Measurements from ENCODE around the gene PLCB4. TPM values are rescaled to one million over a fixed set of nuclear protein-coding genes. Genes with fewer than 3 reads are reported as not detected.

PLCB4 gene
- total RNA-seq, 1 donor, result 3.5 TPM

DNA sequence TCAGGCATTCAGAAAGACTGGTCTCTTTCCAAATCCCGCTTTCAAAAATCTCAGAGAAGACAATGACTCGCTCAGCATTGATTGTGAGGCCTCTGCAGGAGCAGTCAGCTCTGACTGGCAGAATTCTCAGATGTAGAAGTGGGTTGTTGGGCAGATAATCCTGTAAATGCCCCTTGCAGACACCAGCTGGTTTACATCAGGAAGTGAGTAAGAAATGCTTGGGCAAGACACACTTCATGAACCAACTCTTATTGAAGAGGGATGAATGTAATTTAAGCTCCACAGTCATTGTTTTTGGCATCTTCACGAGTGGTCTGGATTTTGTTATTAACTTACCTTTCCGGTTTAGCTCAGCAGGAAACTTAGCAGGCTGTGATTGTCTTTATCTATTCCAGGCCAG lies 166.6 kb downstream of the PLCB4 start:
- peak; percentile 33 for DNase-seq (ENCODE audit: low read depth)
- H3K4me3 ChIP-seq (ENCODE audit: low read depth, low read length), result no peak overlapping the region
- TF ChIP-seq, protein P1, sequence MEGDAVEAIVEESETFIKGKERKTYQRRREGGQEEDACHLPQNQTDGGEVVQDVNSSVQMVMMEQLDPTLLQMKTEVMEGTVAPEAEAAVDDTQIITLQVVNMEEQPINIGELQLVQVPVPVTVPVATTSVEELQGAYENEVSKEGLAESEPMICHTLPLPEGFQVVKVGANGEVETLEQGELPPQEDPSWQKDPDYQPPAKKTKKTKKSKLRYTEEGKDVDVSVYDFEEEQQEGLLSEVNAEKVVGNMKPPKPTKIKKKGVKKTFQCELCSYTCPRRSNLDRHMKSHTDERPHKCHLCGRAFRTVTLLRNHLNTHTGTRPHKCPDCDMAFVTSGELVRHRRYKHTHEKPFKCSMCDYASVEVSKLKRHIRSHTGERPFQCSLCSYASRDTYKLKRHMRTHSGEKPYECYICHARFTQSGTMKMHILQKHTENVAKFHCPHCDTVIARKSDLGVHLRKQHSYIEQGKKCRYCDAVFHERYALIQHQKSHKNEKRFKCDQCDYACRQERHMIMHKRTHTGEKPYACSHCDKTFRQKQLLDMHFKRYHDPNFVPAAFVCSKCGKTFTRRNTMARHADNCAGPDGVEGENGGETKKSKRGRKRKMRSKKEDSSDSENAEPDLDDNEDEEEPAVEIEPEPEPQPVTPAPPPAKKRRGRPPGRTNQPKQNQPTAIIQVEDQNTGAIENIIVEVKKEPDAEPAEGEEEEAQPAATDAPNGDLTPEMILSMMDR (IDR thresholded peaks at IDR 0.05; ENCODE audit: insufficient read depth, low read depth, low read length), result no peak

- TF ChIP-seq, protein P1 (IDR thresholded peaks at IDR 0.05; ENCODE audit: insufficient read depth, low read depth, low read length), result no peak
- no peak overlapping the region for H3K4me3 ChIP-seq (ENCODE audit: low read depth, low read length)
- no peak for DNase-seq (ENCODE audit: low read depth)
These were observed 167.6 kb downstream of the PLCB4 start for GRCh38 chr20:9236458-9236857.

DNA sequence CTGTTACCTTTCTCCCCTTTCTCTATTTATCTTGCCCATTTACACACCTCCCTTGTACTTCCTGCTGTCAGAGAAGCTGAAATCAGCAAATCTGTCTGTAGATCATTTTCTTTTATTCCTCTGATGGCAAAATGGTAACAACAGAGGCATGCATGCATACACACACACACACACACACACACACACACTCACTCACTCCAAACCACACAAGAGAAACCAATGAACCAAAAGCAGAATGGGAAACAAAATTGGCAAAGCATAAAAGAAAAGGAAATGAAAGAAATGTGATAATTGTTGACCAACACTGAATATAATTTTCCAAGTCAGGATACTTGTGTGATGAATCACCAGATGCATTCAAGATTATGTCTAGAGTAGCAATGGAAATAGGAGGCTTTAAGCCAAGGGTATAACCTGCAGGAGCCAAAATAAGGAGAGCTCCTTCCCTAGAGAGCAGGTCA lies 172.4 kb downstream of the PLCB4 start:
- H3K4me3 ChIP-seq (ENCODE audit: low read depth, low read length), result no peak overlapping the region
- DNase-seq (ENCODE audit: low read depth), result peak; percentile 51
- TF ChIP-seq, protein P1 (IDR thresholded peaks at IDR 0.05; ENCODE audit: insufficient read depth, low read depth, low read length), result no peak

DNA sequence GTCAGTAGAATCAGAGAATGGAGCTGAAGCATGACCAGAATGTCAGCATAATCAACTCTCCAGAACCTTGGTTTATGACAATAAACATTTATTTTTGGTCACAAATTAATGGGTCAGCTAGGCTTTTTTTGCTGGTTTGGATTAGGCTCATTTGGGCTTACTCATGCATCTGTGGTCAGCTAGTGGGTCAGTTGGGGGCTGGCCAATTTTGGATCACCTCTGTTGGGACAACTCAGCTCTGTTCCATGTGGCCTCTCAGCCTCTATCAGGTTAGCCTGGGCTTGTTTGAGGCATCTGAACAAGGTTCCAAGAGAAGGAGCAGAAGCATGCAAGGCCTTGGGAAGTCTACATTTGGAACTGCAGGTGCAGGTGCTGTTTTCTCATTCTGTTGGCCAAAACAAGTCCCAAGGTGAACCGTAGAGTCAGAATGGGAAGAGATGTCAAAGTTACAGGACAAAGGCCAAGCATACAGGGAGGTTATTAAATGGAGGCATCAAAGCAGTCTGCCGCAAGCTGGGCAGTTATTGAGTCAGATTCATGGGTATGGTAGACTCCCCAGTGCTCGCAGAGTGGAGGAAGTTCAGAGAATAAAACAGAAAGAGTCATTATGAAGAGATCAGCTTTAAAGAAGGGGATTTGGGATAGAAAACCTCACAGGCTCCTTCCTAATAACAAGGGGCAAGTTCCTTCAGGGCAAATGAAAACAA lies 173.0 kb downstream of the PLCB4 start:
- H3K4me3 ChIP-seq (ENCODE audit: low read depth, low read length), result no peak overlapping the region
- TF ChIP-seq, protein P1 (IDR thresholded peaks at IDR 0.05; ENCODE audit: insufficient read depth, low read depth, low read length), result no peak
- DNase-seq (ENCODE audit: low read depth), result no peak

GRCh38 chr20:9243986-9244385 lies 175.1 kb downstream of the PLCB4 start:
- no peak for DNase-seq (ENCODE audit: low read depth)
- TF ChIP-seq, protein P1 (IDR thresholded peaks at IDR 0.05; ENCODE audit: insufficient read depth, low read depth, low read length), result no peak

DNA sequence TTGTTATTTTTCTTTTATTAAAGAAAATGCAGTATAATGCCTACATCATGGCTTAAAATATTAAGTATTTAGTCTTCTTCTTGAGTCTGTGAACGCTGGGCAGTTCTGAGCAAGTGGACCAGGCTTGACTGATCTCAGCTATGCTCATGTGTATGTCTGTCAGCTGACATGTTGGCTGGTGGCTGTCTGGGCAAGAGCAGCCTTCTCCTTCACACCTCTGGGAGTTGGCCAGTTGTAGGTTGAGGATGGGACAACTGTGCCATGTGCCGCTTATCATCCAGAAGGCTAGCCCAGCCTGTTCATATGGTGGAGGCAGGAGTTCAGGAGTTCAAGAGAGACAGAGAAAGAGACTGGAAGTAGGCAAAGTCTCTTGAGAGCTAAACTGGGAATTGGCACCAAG lies 175.9 kb downstream of the PLCB4 start:
- no peak overlapping the region for H3K4me3 ChIP-seq (ENCODE audit: low read depth, low read length)
- DNase-seq (ENCODE audit: low read depth), result no peak
- TF ChIP-seq, protein P1 (IDR thresholded peaks at IDR 0.05; ENCODE audit: insufficient read depth, low read depth, low read length), result no peak

More at GRCh38 chr20:9243986-9244385, 175.1 kb downstream of the PLCB4 start:
- H3K4me3 ChIP-seq (ENCODE audit: low read depth, low read length), result no peak overlapping the region

DNA sequence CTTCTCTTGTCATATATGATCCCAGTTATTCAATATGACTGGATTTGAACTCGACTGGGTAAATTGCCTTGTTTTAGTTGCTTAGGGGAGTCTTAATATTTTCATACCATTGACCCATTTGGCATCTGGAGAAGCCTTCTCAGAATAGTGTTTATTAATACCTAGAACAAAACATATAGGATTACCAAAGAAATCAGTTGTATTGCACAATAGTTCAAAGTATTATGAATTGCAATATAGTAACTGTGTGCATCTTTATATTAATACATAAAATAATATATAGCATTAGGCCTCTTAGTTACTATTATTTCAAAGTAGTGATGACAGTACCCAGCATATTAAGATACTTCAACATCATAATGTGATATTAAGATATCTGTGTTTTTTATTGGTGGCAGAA lies 177.8 kb downstream of the PLCB4 start:
- H3K4me3 ChIP-seq (ENCODE audit: low read depth, low read length), result no peak overlapping the region
- TF ChIP-seq, protein P1 (IDR thresholded peaks at IDR 0.05; ENCODE audit: insufficient read depth, low read depth, low read length), result no peak
- no peak for DNase-seq (ENCODE audit: low read depth)

Measured in fibroblast of villous mesenchyme (primary cell).